Fibroblast of pulmonary artery (primary cell): ENCODE data around the gene NDUFA5.

ENCODE experiments used
- DNase-seq: peaks from one replicate; pipeline ENCODE4 v3.0.0-alpha.2; 2010; ENCODE audit warnings: low read depth
- H3K4me3 ChIP-seq: replicated peaks from 2 replicates; pipeline ENCODE4 v1.5.1; 2011; ENCODE audit warnings: low read depth, mild to moderate bottlenecking, control low read depth, low read length, moderate library complexity
- TF ChIP-seq, protein P1 (sequence below): IDR thresholded peaks from 2 replicates; pipeline ENCODE4 v1.5.1; 2011; ENCODE audit warnings: mild to moderate bottlenecking, control low read depth, low read length, inconsistent platforms; ENCODE audit errors: missing control alignments

Gene NDUFA5

DNA sequence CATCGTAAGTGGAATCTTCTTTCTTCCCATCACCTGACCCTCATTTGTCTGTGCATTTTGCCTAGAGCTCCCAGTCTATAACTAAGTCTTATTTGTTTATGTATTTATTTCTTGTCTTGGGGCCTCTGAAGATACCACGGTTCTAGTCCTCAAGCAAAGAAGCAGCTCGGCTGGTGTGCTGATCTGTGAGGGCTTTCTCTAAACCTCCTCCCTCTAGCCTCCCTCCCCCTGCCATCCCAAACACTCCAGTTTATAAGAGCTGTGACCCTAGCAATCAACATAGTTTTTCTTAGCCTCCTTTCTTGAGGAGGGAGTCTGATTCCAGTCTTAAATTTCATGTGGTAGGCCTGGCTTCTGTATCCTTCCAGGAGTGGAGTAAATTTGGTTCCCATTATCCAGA is 15.7 kb upstream of the NDUFA5 start:
- TF ChIP-seq, protein P1, sequence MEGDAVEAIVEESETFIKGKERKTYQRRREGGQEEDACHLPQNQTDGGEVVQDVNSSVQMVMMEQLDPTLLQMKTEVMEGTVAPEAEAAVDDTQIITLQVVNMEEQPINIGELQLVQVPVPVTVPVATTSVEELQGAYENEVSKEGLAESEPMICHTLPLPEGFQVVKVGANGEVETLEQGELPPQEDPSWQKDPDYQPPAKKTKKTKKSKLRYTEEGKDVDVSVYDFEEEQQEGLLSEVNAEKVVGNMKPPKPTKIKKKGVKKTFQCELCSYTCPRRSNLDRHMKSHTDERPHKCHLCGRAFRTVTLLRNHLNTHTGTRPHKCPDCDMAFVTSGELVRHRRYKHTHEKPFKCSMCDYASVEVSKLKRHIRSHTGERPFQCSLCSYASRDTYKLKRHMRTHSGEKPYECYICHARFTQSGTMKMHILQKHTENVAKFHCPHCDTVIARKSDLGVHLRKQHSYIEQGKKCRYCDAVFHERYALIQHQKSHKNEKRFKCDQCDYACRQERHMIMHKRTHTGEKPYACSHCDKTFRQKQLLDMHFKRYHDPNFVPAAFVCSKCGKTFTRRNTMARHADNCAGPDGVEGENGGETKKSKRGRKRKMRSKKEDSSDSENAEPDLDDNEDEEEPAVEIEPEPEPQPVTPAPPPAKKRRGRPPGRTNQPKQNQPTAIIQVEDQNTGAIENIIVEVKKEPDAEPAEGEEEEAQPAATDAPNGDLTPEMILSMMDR = no peak
- H3K4me3 ChIP-seq = no peak overlapping the region
- no peak for DNase-seq

DNA sequence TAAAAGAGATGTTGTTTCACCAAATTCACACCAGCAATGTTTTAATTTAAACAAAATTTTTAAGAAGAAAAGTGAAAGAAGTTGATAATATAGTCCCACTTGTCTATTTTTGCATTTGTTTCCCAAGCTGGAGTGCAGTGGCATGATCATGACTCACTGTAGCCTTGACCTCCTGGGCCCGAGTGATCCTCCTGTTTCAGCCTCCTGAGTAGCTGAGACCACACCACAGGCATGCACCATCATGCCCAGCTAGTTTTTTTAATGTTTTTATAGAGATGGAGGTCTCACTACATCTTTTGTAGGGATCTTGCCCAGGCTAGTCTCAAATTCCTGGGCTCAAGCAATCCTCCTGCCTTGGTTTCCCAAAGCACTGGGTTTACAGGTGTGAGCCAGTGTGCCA is 14.1 kb upstream of the NDUFA5 start:
- peak; percentile 10 for DNase-seq
- H3K4me3 ChIP-seq = no peak overlapping the region
- TF ChIP-seq, protein P1 = no peak

DNA sequence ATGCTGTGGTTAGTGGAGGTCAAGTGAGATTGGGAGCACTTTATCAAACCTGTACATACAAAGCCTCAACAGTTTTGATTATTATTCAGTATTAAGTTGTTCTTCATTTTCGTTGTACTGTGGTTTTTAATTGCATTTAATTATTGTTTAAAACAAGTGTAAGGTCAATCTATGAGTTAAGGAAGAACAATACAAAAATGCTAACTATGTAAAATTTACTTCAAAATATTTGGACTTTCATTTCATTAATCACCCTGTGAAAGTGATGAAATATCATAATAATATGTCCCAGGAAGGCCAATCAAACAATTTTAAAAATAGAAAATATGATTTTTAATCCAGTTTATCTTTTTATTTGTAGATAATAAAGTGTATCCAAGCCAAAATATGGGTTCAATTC is 13.6 kb upstream of the NDUFA5 start:
- TF ChIP-seq, protein P1 = no peak
- no peak for DNase-seq
- no peak overlapping the region for H3K4me3 ChIP-seq

DNA sequence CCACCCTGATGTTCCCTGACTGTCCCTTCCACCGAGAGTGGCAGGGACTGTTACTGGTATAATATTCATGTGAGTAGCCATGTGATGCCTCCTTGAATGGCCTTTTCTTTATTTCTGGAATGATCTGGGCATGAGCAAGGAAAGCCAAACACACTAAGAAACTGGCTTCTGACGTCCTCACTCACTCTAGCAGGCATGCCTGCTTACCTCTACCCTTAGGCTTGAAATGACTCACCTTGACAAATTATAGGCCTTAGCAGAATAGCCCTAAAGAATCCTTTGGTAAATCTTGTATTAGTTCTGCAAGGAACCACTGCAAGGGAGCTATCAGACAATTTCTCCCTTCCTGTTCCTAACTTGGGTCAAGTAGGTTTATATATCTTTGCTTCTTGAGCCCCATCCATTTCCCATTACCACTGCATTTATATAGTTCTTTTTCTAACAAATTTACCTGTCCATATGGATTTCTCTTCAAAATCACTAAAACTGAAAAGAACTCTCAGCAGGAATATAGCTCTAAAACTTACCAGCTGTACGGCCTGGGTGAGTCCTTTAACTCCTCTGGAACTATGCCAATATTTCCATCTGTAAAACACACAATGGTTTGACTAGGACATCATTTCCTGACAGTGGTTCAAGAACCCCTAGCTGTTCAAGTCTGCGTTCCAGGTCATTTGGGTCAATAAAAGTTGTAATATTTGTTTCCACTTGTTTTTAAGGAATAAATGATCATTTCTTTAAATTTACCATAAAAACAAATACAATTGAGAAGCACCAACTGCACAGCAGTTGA is 13.0 kb upstream of the NDUFA5 start:
- peak; percentile 45 for DNase-seq
- TF ChIP-seq, protein P1 = no peak
- H3K4me3 ChIP-seq = no peak overlapping the region

DNA sequence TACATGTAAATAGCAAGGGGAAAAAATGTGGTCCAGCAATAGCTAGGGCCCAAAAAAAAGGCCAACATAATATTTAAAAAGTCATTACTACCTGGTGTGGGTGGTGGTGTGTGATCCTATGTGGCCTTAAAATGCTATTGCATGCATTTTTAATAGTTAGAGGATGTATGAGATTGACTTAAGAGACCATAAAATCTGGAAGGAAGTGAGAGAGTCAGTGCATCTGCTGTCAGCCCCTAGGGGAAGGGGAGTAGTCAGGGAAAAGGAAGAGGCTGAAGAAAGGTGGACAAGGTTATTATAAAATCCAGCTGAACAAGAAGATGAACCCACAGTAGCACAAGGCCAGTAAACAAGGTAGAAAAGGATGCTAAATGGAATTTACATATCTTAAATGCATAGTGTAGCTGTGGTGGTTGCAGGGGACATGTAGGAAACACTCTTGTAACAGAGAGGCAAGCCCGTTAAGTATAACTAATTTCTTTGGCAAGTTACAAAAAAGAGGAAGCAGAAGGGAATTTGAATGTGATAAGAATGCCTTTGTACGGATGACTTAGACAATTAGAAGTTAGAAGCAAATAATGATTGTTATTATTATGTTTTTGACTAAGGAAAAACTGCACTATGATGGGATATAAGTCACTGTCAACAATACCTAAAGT is 11.9 kb upstream of the NDUFA5 start:
- TF ChIP-seq, protein P1 = no peak
- no peak for DNase-seq
- H3K4me3 ChIP-seq = no peak overlapping the region

DNA sequence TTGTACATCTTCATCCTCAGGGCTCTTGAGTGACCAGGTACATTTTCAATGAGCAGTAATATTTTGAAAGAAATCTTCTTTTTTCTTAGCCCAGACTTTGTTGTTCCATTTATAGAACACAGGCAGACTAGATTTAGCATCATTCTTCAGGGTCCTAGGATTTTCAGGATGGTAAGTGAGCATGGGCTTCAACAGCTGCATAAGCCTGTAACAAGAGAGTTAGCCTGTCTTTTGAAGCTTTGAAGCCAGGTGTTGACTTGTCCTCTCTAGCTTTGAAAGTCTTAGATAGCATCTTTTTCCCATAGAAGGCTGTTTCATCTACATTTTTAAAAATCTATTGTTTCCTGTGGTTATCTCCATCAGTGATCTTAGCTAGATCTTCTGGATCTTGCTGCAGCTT is 4.5 kb upstream of the NDUFA5 start:
- no peak overlapping the region for H3K4me3 ChIP-seq
- no peak for DNase-seq
- TF ChIP-seq, protein P1 = no peak
